AG04450 (cell line): ENCODE data around the gene CTRB1. TPM values are rescaled to one million over a fixed set of nuclear protein-coding genes. Genes with fewer than 3 reads are reported as not detected.

Experiments
- CTCF ChIA-PET: fragments of 300-600, 350-600 bp; formaldehyde crosslinking; extraction: SDS; loops from one replicate; lab custom pipeline; 2022; ENCODE audit warnings: antibody characterized with exemption, inconsistent platforms; lab: Charles Lee
- POLR2A ChIA-PET: fragments of 350-600 bp; formaldehyde crosslinking; extraction: SDS; loops from one replicate; lab custom pipeline; 2021; ENCODE audit warnings: antibody characterized with exemption, inconsistent platforms; lab: Yijun Ruan, JAX
- DNase-seq: peaks from one replicate; pipeline ENCODE4 v3.0.0-alpha.2; 2011; ENCODE audit warnings: low read depth, low spot score
- H3K27ac ChIP-seq: one replicate; pipeline ENCODE4 v1.5.1; 2012; ENCODE audit warnings: low read depth, low read length, control low read depth
- H3K27me3 ChIP-seq: one replicate; pipeline ENCODE4 v1.6.0; 2012; ENCODE audit warnings: low read length; ENCODE audit not compliant: control insufficient read depth, insufficient read depth
- H3K4me3 ChIP-seq: 2 replicates; pipeline ENCODE4 v1.5.1; 2011; ENCODE audit warnings: mild to moderate bottlenecking, low read depth, low read length, control low read depth
- H3K9me3 ChIP-seq: 2 replicates; pipeline ENCODE4 v1.5.1; 2012; ENCODE audit warnings: low read length; ENCODE audit not compliant: control insufficient read depth, insufficient read depth
- CTCF ChIP-seq: IDR thresholded peaks from 2 replicates; pipeline ENCODE4 v1.5.1; 2011; ENCODE audit warnings: low read depth, low read length, control low read depth, inconsistent platforms
- polyA plus RNA-seq: library from polyadenylated mRNA; depleted of rRNA; stranded (reverse); fragments of >200 nt; gene quantifications from 2 replicates; pipeline ENCODE4 v1.2.3, GENCODE V29; 2011

The CTRB1 gene
- polyA plus RNA-seq, 1 experiment = not detected

GRCh38 chr16:75246504-75247205 lies 27.9 kb downstream of the CTRB1 start:
- Histone ChIP-seq H3K4me3 (no peak overlapping the region; the same call in 1 of the 2 replicates), H3K27me3 (no peaks in the 10 kb centered on the region), H3K27ac (peak overlapping the region; percentile 100), H3K9me3 (no peaks in the 10 kb centered on the region; the same call in 1 of the 2 replicates)
- DNase-seq = no peak
- no peak for TF ChIP-seq CTCF
- ChIA-PET POLR2A (interaction anchor here (1.5 kb wide), 1 partner anchor 13 kb away, joined by 9 read pairs; no protein-coding TSS in a partner anchor), CTCF (interaction anchor here (1.0 kb wide), 1 partner anchor 10 kb away, joined by 4 read pairs; no protein-coding TSS in a partner anchor)

- Histone ChIP-seq H3K27ac (peak overlapping the region; percentile 100), H3K27me3 (no peaks in the 10 kb centered on the region), H3K4me3 (peak overlapping the region; percentile 22; the same call in 1 of the 2 replicates), H3K9me3 (no peaks in the 10 kb centered on the region; the same call in 1 of the 2 replicates)
- DNase-seq = no peak
- no peak for TF ChIP-seq CTCF
- CTCF ChIA-PET = interaction anchor here (1.0 kb wide), 1 partner anchor 13 kb away, joined by 5 read pairs; no protein-coding TSS in a partner anchor
- POLR2A ChIA-PET = no interaction called here
Observed at GRCh38 chr16:75247249-75247648, 28.5 kb downstream of the CTRB1 start.

- H3K4me3 ChIP-seq = no peak overlapping the region
- H3K27ac ChIP-seq = peak overlapping the region; percentile 100
- TF ChIP-seq CTCF = no peak
- CTCF ChIA-PET = interaction anchor here (1.0 kb wide), 1 partner anchor 14 kb away, joined by 5 read pairs; no protein-coding TSS in a partner anchor
- POLR2A ChIA-PET = no interaction called here
- H3K9me3 ChIP-seq = no peaks in the 10 kb centered on the region; the same call in 1 of the 2 replicates
- no peak for DNase-seq
- no peaks in the 10 kb centered on the region for H3K27me3 ChIP-seq
Observed at GRCh38 chr16:75248142-75248535, 29.4 kb downstream of the CTRB1 start.

GRCh38 chr16:75248536-75249380 lies 30.0 kb downstream of the CTRB1 start:
- Histone ChIP-seq H3K27ac (peak overlapping the region; percentile 21), H3K4me3 (peak overlapping the region; percentile 84), H3K9me3 (no peaks in the 10 kb centered on the region; the same call in 1 of the 2 replicates), H3K27me3 (no peaks in the 10 kb centered on the region)
- ChIA-PET POLR2A (no interaction called here), CTCF (no interaction called here)
- DNase-seq = no peak
- TF ChIP-seq CTCF = no peak
